LNCaP clone FGC (cell line): ENCODE data around the gene MTG1.
"Not testable (repeated sequence)": the region's sequence is repeated elsewhere in the genome, so short reads cannot be mapped to it uniquely, and the experiment has no call there.

Experiments used
- DNase-seq: peaks from one replicate; pipeline ENCODE4 v3.0.0-alpha.2; 2011; ENCODE audit warnings: low read depth
- H3K4me3 ChIP-seq: 2 replicates; pipeline ENCODE4 v1.5.1; 2011; ENCODE audit warnings: mild to moderate bottlenecking, low read depth, low read length, control low read depth
- CTCF ChIP-seq: IDR thresholded peaks from 2 replicates; pipeline ENCODE4 v1.5.1; 2012; ENCODE audit warnings: mild to moderate bottlenecking; ENCODE audit not compliant: control insufficient read depth, insufficient read depth; ENCODE audit errors: extremely low read depth

The MTG1 gene

GRCh38 chr10:133385214-133385613 lies 8.7 kb upstream of the MTG1 start:
- H3K4me3 ChIP-seq: no peak overlapping the region
- no peak for TF ChIP-seq CTCF
- DNase-seq: no peak

- not testable (repeated sequence) for DNase-seq, H3K4me3 ChIP-seq
These were observed 7.0 kb upstream of the MTG1 start for GRCh38 chr10:133386951-133387350.

GRCh38 chr10:133388236-133388972 lies 5.6 kb upstream of the MTG1 start:
- DNase-seq: no peak
- TF ChIP-seq CTCF: no peak
- H3K4me3 ChIP-seq: no peak overlapping the region

GRCh38 chr10:133388973-133389818 lies 4.8 kb upstream of the MTG1 start:
- no peak overlapping the region for H3K4me3 ChIP-seq
- no peak for DNase-seq
- TF ChIP-seq CTCF: no peak

GRCh38 chr10:133390597-133391248 lies 3.2 kb upstream of the MTG1 start:
- TF ChIP-seq CTCF: no peak
- no peak overlapping the region for H3K4me3 ChIP-seq
- DNase-seq: no peak

- TF ChIP-seq CTCF: no peak
- DNase-seq: no peak
- H3K4me3 ChIP-seq: no peak overlapping the region
These were observed 2.7 kb upstream of the MTG1 start for GRCh38 chr10:133391249-133391635.

- no peak for TF ChIP-seq CTCF
- no peak overlapping the region for H3K4me3 ChIP-seq
- DNase-seq: no peak
These were observed 2.0 kb upstream of the MTG1 start for GRCh38 chr10:133391761-133392518.
